ENCODE measurements around the gene SRA1. TPM values are rescaled to one million over a fixed set of nuclear protein-coding genes. Genes with fewer than 3 reads are reported as not detected.

The SRA1 gene
- total and polyA plus RNA-seq, 3 donors from 2014 or later = 43.1 to 51.3 (median 49.0) TPM

DNA sequence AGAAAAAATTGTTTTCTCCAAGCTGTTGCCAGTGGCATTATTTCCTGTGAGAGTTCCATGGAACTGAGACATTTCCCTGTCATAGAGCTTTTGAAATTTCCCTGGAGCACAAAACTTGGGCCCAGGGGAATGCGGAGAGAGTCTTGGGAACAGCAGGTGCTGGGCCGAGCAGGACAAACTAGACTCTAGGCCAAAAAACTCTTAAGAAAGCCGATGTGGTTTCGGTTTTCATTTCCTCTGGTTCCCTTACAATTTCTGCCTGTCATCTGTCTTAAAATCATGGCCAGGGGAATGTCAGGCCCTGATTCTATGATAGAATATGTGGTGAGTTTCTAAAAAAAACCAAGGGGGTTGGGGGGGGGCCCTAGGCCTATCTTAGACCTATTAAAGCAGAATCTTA is 11.9 kb upstream of the SRA1 start:
- TF ChIP-seq, protein P1, sequence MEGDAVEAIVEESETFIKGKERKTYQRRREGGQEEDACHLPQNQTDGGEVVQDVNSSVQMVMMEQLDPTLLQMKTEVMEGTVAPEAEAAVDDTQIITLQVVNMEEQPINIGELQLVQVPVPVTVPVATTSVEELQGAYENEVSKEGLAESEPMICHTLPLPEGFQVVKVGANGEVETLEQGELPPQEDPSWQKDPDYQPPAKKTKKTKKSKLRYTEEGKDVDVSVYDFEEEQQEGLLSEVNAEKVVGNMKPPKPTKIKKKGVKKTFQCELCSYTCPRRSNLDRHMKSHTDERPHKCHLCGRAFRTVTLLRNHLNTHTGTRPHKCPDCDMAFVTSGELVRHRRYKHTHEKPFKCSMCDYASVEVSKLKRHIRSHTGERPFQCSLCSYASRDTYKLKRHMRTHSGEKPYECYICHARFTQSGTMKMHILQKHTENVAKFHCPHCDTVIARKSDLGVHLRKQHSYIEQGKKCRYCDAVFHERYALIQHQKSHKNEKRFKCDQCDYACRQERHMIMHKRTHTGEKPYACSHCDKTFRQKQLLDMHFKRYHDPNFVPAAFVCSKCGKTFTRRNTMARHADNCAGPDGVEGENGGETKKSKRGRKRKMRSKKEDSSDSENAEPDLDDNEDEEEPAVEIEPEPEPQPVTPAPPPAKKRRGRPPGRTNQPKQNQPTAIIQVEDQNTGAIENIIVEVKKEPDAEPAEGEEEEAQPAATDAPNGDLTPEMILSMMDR (IDR thresholded peaks at IDR 0.05) = no peak
- no peak for TF ChIP-seq POLR2A (IDR thresholded peaks at IDR 0.05)
- no peak for DNase-seq
- Histone ChIP-seq H3K4me3 (no peak overlapping the region), H3K27me3 (no peaks in the 10 kb centered on the region), H3K27ac (peak overlapping the region; percentile 65 to 79), H3K4me1 (peaks cover 57% of the 10 kb centered on the region), H3K9me3 (no peaks in the 10 kb centered on the region), H3K36me3 (ENCODE audit: low read depth, missing control alignments) (no peaks in the 10 kb centered on the region)
- WGBS, 2 donors = 58 to 66% methylated on average over 4 of the region's 4 CpGs
- intact Hi-C loops (cut with DNase I; ENCODE audit: low total_unique reads) = no loop called here

DNA sequence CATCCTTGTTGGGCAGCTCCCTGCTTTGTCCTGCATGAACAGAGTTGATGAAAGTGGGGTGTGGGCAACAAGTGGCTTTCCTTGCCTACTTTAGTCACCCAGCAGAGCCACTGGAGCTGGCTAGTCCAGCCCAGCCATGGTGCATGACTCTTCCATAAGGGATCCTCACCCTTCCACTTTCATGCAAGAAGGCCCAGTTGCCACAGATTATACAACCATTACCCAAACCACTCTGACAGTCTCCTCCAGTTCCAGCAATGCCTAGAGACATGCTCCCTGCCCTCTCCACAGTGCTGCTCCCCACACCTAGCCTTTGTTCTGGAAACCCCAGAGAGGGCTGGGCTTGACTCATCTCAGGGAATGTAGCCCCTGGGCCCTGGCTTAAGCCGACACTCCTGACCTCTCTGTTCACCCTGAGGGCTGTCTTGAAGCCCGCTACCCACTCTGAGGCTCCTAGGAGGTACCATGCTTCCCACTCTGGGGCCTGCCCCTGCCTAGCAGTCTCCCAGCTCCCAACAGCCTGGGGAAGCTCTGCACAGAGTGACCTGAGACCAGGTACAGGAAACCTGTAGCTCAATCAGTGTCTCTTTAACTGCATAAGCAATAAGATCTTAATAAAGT is 11.3 kb upstream of the SRA1 start:
- Histone ChIP-seq H3K36me3 (ENCODE audit: low read depth, missing control alignments) (no peaks in the 10 kb centered on the region), H3K9me3 (no peaks in the 10 kb centered on the region), H3K4me3 (no peak overlapping the region), H3K4me1 (peaks cover 52% of the 10 kb centered on the region), H3K27ac (peak overlapping the region; percentile 65 to 79), H3K27me3 (no peaks in the 10 kb centered on the region)
- WGBS, 2 donors = 92 to 95% methylated on average over 2 of the region's 2 CpGs
- DNase-seq = no peak
- TF ChIP-seq, protein P1 (IDR thresholded peaks at IDR 0.05) = no peak
- TF ChIP-seq POLR2A (IDR thresholded peaks at IDR 0.05) = no peak
- intact Hi-C loops (cut with DNase I; ENCODE audit: low total_unique reads) = no loop called here

DNA sequence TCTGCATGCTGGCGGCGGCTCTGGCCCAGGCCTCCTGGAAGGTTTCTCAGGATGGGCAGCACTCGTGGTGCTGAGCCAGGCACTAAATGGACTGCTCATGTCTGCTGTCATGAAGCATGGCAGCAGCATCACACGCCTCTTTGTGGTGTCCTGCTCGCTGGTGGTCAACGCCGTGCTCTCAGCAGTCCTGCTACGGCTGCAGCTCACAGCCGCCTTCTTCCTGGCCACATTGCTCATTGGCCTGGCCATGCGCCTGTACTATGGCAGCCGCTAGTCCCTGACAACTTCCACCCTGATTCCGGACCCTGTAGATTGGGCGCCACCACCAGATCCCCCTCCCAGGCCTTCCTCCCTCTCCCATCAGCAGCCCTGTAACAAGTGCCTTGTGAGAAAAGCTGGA is 10.6 kb upstream of the SRA1 start:
- H3K36me3 ChIP-seq (ENCODE audit: low read depth, missing control alignments) = no peaks in the 10 kb centered on the region
- H3K9me3 ChIP-seq = no peaks in the 10 kb centered on the region
- DNase-seq = no peak
- H3K4me3 ChIP-seq = no peak overlapping the region
- 91 to 96% methylated on average over 13 of the region's 13 CpGs for WGBS, 2 donors
- peaks cover 52% of the 10 kb centered on the region for H3K4me1 ChIP-seq
- intact Hi-C loops (cut with DNase I; ENCODE audit: low total_unique reads) = no loop called here
- no peak overlapping the region for H3K27ac ChIP-seq
- H3K27me3 ChIP-seq = no peaks in the 10 kb centered on the region
- TF ChIP-seq, protein P1 (IDR thresholded peaks at IDR 0.05) = no peak
- no peak for TF ChIP-seq POLR2A (IDR thresholded peaks at IDR 0.05)

GRCh38 chr5:140567136-140567818 is 10.0 kb upstream of the SRA1 start:
- H3K4me1 ChIP-seq = peaks cover 53% of the 10 kb centered on the region
- WGBS, 2 donors = 92 to 94% methylated on average over 16 to 21 of the region's 22 CpGs
- no peaks in the 10 kb centered on the region for H3K27me3 ChIP-seq
- no peaks in the 10 kb centered on the region for H3K36me3 ChIP-seq (ENCODE audit: low read depth, missing control alignments)
- no peak for DNase-seq
- H3K9me3 ChIP-seq = no peaks in the 10 kb centered on the region
- TF ChIP-seq, protein P1 (IDR thresholded peaks at IDR 0.05) = no peak
- no peak for TF ChIP-seq POLR2A (IDR thresholded peaks at IDR 0.05)
- no peak overlapping the region for H3K4me3 ChIP-seq
- intact Hi-C loops (cut with DNase I; ENCODE audit: low total_unique reads) = no loop called here
- no peak overlapping the region for H3K27ac ChIP-seq

All from testis (tissue), 3 donors.